Fibroblast of lung (primary cell): Measurements from ENCODE around the gene SLC12A1. TPM values are rescaled to one million over a fixed set of nuclear protein-coding genes. Genes with fewer than 3 reads are reported as not detected.

ENCODE experiments used
- DNase-seq, 2 donors: peaks; one replicate each; pipeline versions ENCODE4 v3.0.0 to v3.0.0-alpha.2; 2010; ENCODE audit warnings: low read depth in 2 of 2
- H2AFZ ChIP-seq: 2 replicates; pipeline ENCODE4 v1.5.1; 2012; ENCODE audit warnings: low read length, control low read depth, inconsistent platforms
- H3K27ac ChIP-seq: 2 replicates; pipeline ENCODE4 v1.5.1; 2011; ENCODE audit warnings: low read length, control low read depth; ENCODE audit not compliant: insufficient read depth
- H3K27me3 ChIP-seq: 2 replicates; pipeline ENCODE4 v1.5.1; 2011; ENCODE audit warnings: mild to moderate bottlenecking, low read length; ENCODE audit not compliant: control insufficient read depth, insufficient read depth
- H3K36me3 ChIP-seq: 2 replicates; pipeline ENCODE4 v1.5.1; 2011; ENCODE audit warnings: low read length; ENCODE audit not compliant: control insufficient read depth, insufficient read depth
- H3K4me1 ChIP-seq: 2 replicates; pipeline ENCODE4 v1.5.1; 2011; ENCODE audit warnings: low read length; ENCODE audit not compliant: control insufficient read depth, insufficient read depth; ENCODE audit errors: extremely low read depth
- H3K4me2 ChIP-seq: 2 replicates; pipeline ENCODE4 v1.5.1; 2011; ENCODE audit warnings: low read length, control low read depth; ENCODE audit not compliant: insufficient read depth; ENCODE audit errors: extremely low read depth
- H3K4me3 ChIP-seq, 4 experiments: fragments of 200-600 bp in 1 of 4; sonication (generic) in 1 of 4; replicated peaks in 1 of 4; 2 replicates each; pipeline ENCODE4 v1.5.1; 2011 to 2016; ENCODE audit warnings: low read length in 4 of 4, low read depth in 3 of 4, mild to moderate bottlenecking in 3 of 4, control low read depth in 2 of 4, inconsistent platforms in 1 of 4, mixed read lengths in 1 of 4; ENCODE audit not compliant: insufficient read depth in 1 of 4; ENCODE audit errors: control extremely low read depth in 1 of 4
- H3K79me2 ChIP-seq: 2 replicates; pipeline ENCODE4 v1.5.1; 2012; ENCODE audit warnings: mild to moderate bottlenecking, low read length, inconsistent platforms; ENCODE audit not compliant: control insufficient read depth, insufficient read depth
- H3K9ac ChIP-seq: 2 replicates; pipeline ENCODE4 v1.5.1; 2011; ENCODE audit warnings: mild to moderate bottlenecking, low read length, control low read depth; ENCODE audit not compliant: insufficient read depth
- H3K9me3 ChIP-seq: 2 replicates; pipeline ENCODE4 v1.5.1; 2012; ENCODE audit warnings: low read depth, low read length; ENCODE audit not compliant: control insufficient read depth, insufficient read depth
- H4K20me1 ChIP-seq: 2 replicates; pipeline ENCODE4 v1.5.1; 2011; ENCODE audit warnings: low read length; ENCODE audit not compliant: control insufficient read depth, insufficient read depth; ENCODE audit errors: extremely low read depth
- EZH2 ChIP-seq: IDR thresholded peaks from 2 replicates; pipeline ENCODE4 v1.5.1; 2012; ENCODE audit warnings: low read length, control low read depth, mild to moderate bottlenecking; ENCODE audit errors: missing control alignments
- polyA plus RNA-seq, 2 donors: library from polyadenylated mRNA; depleted of rRNA in 1 of 2; stranded (reverse) in 1 of 2; unstranded in 1 of 2; fragments of >200 nt; gene quantifications; 2 replicates each; pipeline ENCODE4 v1.2.1, GENCODE V29; 2011 to 2012; ENCODE audit warnings: missing spikeins in 1 of 2
- total RNA-seq: library from RNA; depleted of rRNA; stranded (reverse); fragments of >200 nt; gene quantifications from 2 replicates; pipeline ENCODE4 v1.2.1, GENCODE V29; 2014
- TF ChIP-seq, protein P1 (sequence below), 2 donors: IDR thresholded peaks in 1 of 2; conservative IDR thresholded peaks in 1 of 2; 1 replicate in 1 of 2; 2 replicates in 1 of 2; pipeline ENCODE4 v1.5.1; 2011 to 2012; ENCODE audit warnings: low read length in 2 of 2, control low read depth in 1 of 2, inconsistent platforms in 1 of 2, low read depth in 1 of 2, mild to moderate bottlenecking in 1 of 2

SLC12A1 gene
- total and polyA plus RNA-seq, 2 donors (not counting 1 experiment from before 2014, with no cell fraction given), result not detected

DNA sequence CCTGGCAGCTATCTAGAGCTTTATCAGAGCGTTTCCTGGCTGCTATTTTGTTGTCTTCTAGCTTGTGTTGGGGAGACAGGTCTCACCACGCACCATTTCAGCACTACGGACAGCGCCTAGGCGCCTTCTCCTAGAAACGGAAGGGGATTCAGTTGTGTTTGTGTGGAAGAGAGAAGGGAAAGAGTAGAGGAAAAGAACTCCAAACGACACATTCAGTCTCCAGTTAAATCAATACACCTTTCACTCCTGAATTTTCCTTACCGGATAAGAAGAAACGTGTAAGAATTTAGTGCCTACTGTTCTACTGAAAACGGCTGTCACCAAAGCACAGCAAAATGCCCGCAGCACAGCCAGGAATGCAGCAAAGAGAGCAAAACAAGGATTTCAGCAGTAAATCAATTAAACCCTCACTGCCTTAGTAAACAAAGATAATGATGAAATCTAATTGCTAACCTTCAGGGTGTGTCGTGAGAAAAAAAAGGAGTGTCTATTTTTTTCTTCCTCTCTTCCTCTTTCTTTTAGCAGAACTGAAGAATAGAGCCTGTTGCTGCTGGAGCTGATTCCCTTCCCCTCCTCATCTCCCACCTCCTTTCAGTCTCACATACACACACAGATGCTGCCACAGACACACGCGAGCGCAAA is 15.0 kb upstream of the SLC12A1 start:
- Histone ChIP-seq H3K27me3 (peaks cover 6% of the 10 kb centered on the region), H3K4me1 (no peaks in the 10 kb centered on the region), H3K4me3 (peak overlapping the region in 1 of 4 experiments; percentile 0), H3K27ac (no peak overlapping the region), H3K4me2 (peak overlapping the region; percentile 46), H3K9me3 (no peaks in the 10 kb centered on the region), H3K36me3 (no peaks in the 10 kb centered on the region), H3K79me2 (no peaks in the 10 kb centered on the region), H4K20me1 (no peaks in the 10 kb centered on the region), H2AFZ (no peak overlapping the region), H3K9ac (no peak overlapping the region)
- TF ChIP-seq, protein P1, sequence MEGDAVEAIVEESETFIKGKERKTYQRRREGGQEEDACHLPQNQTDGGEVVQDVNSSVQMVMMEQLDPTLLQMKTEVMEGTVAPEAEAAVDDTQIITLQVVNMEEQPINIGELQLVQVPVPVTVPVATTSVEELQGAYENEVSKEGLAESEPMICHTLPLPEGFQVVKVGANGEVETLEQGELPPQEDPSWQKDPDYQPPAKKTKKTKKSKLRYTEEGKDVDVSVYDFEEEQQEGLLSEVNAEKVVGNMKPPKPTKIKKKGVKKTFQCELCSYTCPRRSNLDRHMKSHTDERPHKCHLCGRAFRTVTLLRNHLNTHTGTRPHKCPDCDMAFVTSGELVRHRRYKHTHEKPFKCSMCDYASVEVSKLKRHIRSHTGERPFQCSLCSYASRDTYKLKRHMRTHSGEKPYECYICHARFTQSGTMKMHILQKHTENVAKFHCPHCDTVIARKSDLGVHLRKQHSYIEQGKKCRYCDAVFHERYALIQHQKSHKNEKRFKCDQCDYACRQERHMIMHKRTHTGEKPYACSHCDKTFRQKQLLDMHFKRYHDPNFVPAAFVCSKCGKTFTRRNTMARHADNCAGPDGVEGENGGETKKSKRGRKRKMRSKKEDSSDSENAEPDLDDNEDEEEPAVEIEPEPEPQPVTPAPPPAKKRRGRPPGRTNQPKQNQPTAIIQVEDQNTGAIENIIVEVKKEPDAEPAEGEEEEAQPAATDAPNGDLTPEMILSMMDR (conservative IDR thresholded peaks at IDR 0.05 in 1 of 2, IDR thresholded peaks at IDR 0.05 in 1 of 2; ENCODE audit: low read depth in 1 of 2, low read length in 2 of 2), result no peak
- peak; percentile 8 for TF ChIP-seq EZH2
- peak; percentile 69 to 76 for DNase-seq

DNA sequence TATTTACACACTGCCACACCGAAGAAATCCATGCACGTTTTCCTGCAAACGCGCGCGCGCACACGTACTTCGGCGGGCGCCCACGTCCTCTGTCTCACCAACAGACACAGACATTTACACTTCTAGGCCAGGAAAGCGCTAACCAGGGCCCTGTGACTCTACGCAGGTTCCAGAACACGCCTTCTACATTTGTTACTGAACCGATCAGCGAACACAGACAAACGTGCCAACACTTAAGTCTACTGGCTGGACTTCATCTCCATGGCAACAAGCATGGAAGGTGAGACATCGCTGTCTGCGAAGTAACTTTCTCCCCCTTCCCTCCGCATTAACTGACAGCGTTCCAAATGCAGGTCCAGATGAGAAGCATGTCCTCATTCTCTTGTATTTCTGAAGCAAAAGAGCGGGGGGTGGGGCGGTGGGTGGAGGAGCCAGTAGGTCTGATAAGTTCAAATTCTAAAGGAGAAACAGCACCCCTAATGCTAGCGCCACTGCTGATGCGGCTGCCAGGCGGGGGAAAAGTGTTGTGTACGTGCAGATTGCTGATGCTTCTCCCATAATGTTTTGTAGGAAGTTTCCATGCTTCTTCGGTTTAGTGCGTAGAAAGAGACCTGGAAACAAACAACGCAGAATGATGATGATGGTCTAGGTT is 14.4 kb upstream of the SLC12A1 start, which contains the start of gene CTXN2:
TSS of gene CTXN2 (plus strand) at position 92 of the 652 bp plus-strand sequence. CDS start 9,636 bp downstream, outside the sequence.
- H3K4me1 ChIP-seq, result no peaks in the 10 kb centered on the region
- no peaks in the 10 kb centered on the region for H4K20me1 ChIP-seq
- H3K9me3 ChIP-seq, result no peaks in the 10 kb centered on the region
- peaks cover 6% of the 10 kb centered on the region for H3K27me3 ChIP-seq
- H3K4me3 ChIP-seq, result peak within 1 kb of the TSS in 1 of 4 experiments; percentile 0
- H3K27ac ChIP-seq, result no peak within 1 kb of the TSS
- DNase-seq, result peak; percentile 1 to 14
- H2AFZ ChIP-seq, result no peak within 1 kb of the TSS
- peak within 1 kb of the TSS; percentile 46 for H3K4me2 ChIP-seq
- H3K79me2 ChIP-seq, result no peaks in the 10 kb centered on the region
- TF ChIP-seq, protein P1 (conservative IDR thresholded peaks at IDR 0.05 in 1 of 2, IDR thresholded peaks at IDR 0.05 in 1 of 2; ENCODE audit: low read depth in 1 of 2, low read length in 2 of 2), result no peak
- no peak for TF ChIP-seq EZH2
- H3K36me3 ChIP-seq, result no peaks in the 10 kb centered on the region
- H3K9ac ChIP-seq, result no peak within 1 kb of the TSS

DNA sequence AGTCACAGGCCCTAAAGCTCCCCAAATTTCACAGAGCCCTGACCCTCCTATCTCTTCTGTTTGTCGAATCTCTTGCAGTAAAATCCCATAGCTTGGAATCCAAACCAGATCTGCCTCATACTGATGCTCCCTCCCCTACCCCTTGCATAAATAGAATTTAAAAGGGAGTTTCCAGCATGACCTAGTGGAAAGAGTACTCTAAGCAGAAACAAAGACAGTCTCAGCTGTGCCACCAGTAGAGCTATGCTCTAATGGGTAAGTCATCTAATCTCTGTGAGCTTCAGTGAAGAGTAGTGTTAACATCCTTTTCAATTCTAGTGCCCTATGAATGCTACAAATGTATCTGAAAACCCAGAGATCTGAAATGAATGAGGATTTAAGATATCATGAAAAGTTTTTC is 4.0 kb upstream of the SLC12A1 start:
- Histone ChIP-seq H3K9me3 (no peaks in the 10 kb centered on the region), H3K4me3 (no peak overlapping the region), H3K36me3 (no peaks in the 10 kb centered on the region), H4K20me1 (no peaks in the 10 kb centered on the region), H3K9ac (no peak overlapping the region), H3K4me2 (no peak overlapping the region), H3K27me3 (no peaks in the 10 kb centered on the region), H3K79me2 (no peaks in the 10 kb centered on the region), H3K27ac (no peak overlapping the region), H3K4me1 (no peaks in the 10 kb centered on the region), H2AFZ (no peak overlapping the region)
- TF ChIP-seq, protein P1 (conservative IDR thresholded peaks at IDR 0.05 in 1 of 2, IDR thresholded peaks at IDR 0.05 in 1 of 2; ENCODE audit: low read depth in 1 of 2, low read length in 2 of 2), result no peak
- DNase-seq, result no peak
